ENCODE data around the gene TMPRSS11B. TPM values are rescaled to one million over a fixed set of nuclear protein-coding genes. Genes with fewer than 3 reads are reported as not detected.

Gene TMPRSS11B
- total RNA-seq, 1 donor from 2014 or later, result 0.27 TPM

GRCh38 chr4:68184923-68185322, 60.6 kb downstream of the TMPRSS11B start:
- TF ChIP-seq CTCF (IDR thresholded peaks at IDR 0.05; ENCODE audit: insufficient read depth, low read depth, low read length) (no peak), EZH2 (IDR thresholded peaks at IDR 0.05; ENCODE audit: insufficient read depth, low read length) (no peak)
- DNase-seq (ENCODE audit: low read depth), result no peak

GRCh38 chr4:68183417-68183816, 62.1 kb downstream of the TMPRSS11B start:
- no peaks in the 10 kb centered on the region for H3K27me3 ChIP-seq (ENCODE audit: insufficient read depth, low read length)
- H3K4me3 ChIP-seq (ENCODE audit: insufficient read depth, low read depth, low read length), result no peak overlapping the region
- no peaks in the 10 kb centered on the region for H3K9me3 ChIP-seq (ENCODE audit: insufficient read depth, low read depth, low read length)
- DNase-seq (ENCODE audit: low read depth) (no peak), FAIRE-seq (no peak)
- no peaks in the 10 kb centered on the region for H3K79me2 ChIP-seq (ENCODE audit: insufficient read depth, low read length)
- H2AFZ ChIP-seq (ENCODE audit: low read depth, low read length), result no peak overlapping the region
- H3K4me1 ChIP-seq (ENCODE audit: insufficient read depth, low read length), result no peaks in the 10 kb centered on the region
- no peaks in the 10 kb centered on the region for H3K36me3 Mint-ChIP-seq (ENCODE audit: low read depth, unreplicated experiment)
- H3K27me3 Mint-ChIP-seq (ENCODE audit: low read depth, unreplicated experiment), result peaks cover 4% of the 10 kb centered on the region
- H3K36me3 ChIP-seq (ENCODE audit: insufficient read depth, low read length), result no peaks in the 10 kb centered on the region
- no peak overlapping the region for H3K27ac ChIP-seq (ENCODE audit: low read depth, low read length)
- H3K4me3 Mint-ChIP-seq (ENCODE audit: unreplicated experiment), result no peak overlapping the region
- H3K27ac Mint-ChIP-seq (ENCODE audit: unreplicated experiment), result no peak overlapping the region
- TF ChIP-seq CTCF (IDR thresholded peaks at IDR 0.05; ENCODE audit: insufficient read depth, low read depth, low read length) (no peak), EZH2 (IDR thresholded peaks at IDR 0.05; ENCODE audit: insufficient read depth, low read length) (no peak)
- H4K20me1 ChIP-seq (ENCODE audit: insufficient read depth, low read length), result no peaks in the 10 kb centered on the region
- H3K9me3 Mint-ChIP-seq (ENCODE audit: unreplicated experiment), result no peaks in the 10 kb centered on the region
- peaks cover 3% of the 10 kb centered on the region for H3K4me1 Mint-ChIP-seq (ENCODE audit: low read depth, unreplicated experiment)
- no peak overlapping the region for H3K4me2 ChIP-seq (ENCODE audit: low read length)
- H3K9ac ChIP-seq (ENCODE audit: low read length), result no peak overlapping the region

More at GRCh38 chr4:68184923-68185322, 60.6 kb downstream of the TMPRSS11B start:
- H3K4me2 ChIP-seq (ENCODE audit: low read length), result no peak overlapping the region
- no peak overlapping the region for H3K27ac ChIP-seq (ENCODE audit: low read depth, low read length)
- no peaks in the 10 kb centered on the region for H4K20me1 ChIP-seq (ENCODE audit: insufficient read depth, low read length)
- H3K9ac ChIP-seq (ENCODE audit: low read length), result no peak overlapping the region
- no peaks in the 10 kb centered on the region for H3K4me1 ChIP-seq (ENCODE audit: insufficient read depth, low read length)
- Mint-ChIP-seq H3K27me3 (ENCODE audit: low read depth, unreplicated experiment) (peaks cover 4% of the 10 kb centered on the region), H3K9me3 (ENCODE audit: unreplicated experiment) (no peaks in the 10 kb centered on the region), H3K36me3 (ENCODE audit: low read depth, unreplicated experiment) (no peaks in the 10 kb centered on the region), H3K4me3 (ENCODE audit: unreplicated experiment) (no peak overlapping the region), H3K4me1 (ENCODE audit: low read depth, unreplicated experiment) (peaks cover 3% of the 10 kb centered on the region), H3K27ac (ENCODE audit: unreplicated experiment) (no peak overlapping the region)
- H3K79me2 ChIP-seq (ENCODE audit: insufficient read depth, low read length), result no peaks in the 10 kb centered on the region
- FAIRE-seq, result no peak
- no peaks in the 10 kb centered on the region for H3K9me3 ChIP-seq (ENCODE audit: insufficient read depth, low read depth, low read length)
- H3K27me3 ChIP-seq (ENCODE audit: insufficient read depth, low read length), result no peaks in the 10 kb centered on the region
- H3K36me3 ChIP-seq (ENCODE audit: insufficient read depth, low read length), result no peaks in the 10 kb centered on the region
- no peak overlapping the region for H2AFZ ChIP-seq (ENCODE audit: low read depth, low read length)
- H3K4me3 ChIP-seq (ENCODE audit: insufficient read depth, low read depth, low read length), result no peak overlapping the region

- Histone ChIP-seq H3K36me3 (ENCODE audit: insufficient read depth, low read length) (no peaks in the 10 kb centered on the region), H2AFZ (ENCODE audit: low read depth, low read length) (no peak overlapping the region), H3K27ac (ENCODE audit: low read depth, low read length) (no peak overlapping the region), H4K20me1 (ENCODE audit: insufficient read depth, low read length) (no peaks in the 10 kb centered on the region), H3K4me2 (ENCODE audit: low read length) (no peak overlapping the region), H3K4me1 (ENCODE audit: insufficient read depth, low read length) (no peaks in the 10 kb centered on the region), H3K27me3 (ENCODE audit: insufficient read depth, low read length) (no peaks in the 10 kb centered on the region), H3K79me2 (ENCODE audit: insufficient read depth, low read length) (no peaks in the 10 kb centered on the region), H3K9me3 (ENCODE audit: insufficient read depth, low read depth, low read length) (no peaks in the 10 kb centered on the region), H3K9ac (ENCODE audit: low read length) (no peak overlapping the region), H3K4me3 (ENCODE audit: insufficient read depth, low read depth, low read length) (no peak overlapping the region)
- TF ChIP-seq CTCF (IDR thresholded peaks at IDR 0.05; ENCODE audit: insufficient read depth, low read depth, low read length) (no peak), EZH2 (IDR thresholded peaks at IDR 0.05; ENCODE audit: insufficient read depth, low read length) (no peak)
- no peak overlapping the region for H3K4me3 Mint-ChIP-seq (ENCODE audit: unreplicated experiment)
- no peaks in the 10 kb centered on the region for H3K9me3 Mint-ChIP-seq (ENCODE audit: unreplicated experiment)
- no peaks in the 10 kb centered on the region for H3K36me3 Mint-ChIP-seq (ENCODE audit: low read depth, unreplicated experiment)
- H3K27ac Mint-ChIP-seq (ENCODE audit: unreplicated experiment), result no peak overlapping the region
- FAIRE-seq, result no peak
- DNase-seq (ENCODE audit: low read depth), result no peak
- H3K27me3 Mint-ChIP-seq (ENCODE audit: low read depth, unreplicated experiment), result peaks cover 2% of the 10 kb centered on the region
- peaks cover 3% of the 10 kb centered on the region for H3K4me1 Mint-ChIP-seq (ENCODE audit: low read depth, unreplicated experiment)
These were observed 63.1 kb downstream of the TMPRSS11B start for GRCh38 chr4:68182382-68182820.

All from astrocyte (in vitro differentiated cells and primary cell).